ENCODE results near the gene VWC2.

The VWC2 gene

GRCh38 chr7:49773218-49773935 is at the start of gene VWC2:
Gene VWC2, plus strand, starts transcription at chr7:49773638. Its CDS starts 1,798 bp downstream, at chr7:49775436.
- no peak within 1 kb of the TSS for H3K4me3 ChIP-seq (ENCODE audit: low read length)

GRCh38 chr7:49724071-49724470 is 49.4 kb upstream of the VWC2 start:
- DNase-seq (ENCODE audit: low read depth) = no peak
- no peak overlapping the region for H3K4me3 ChIP-seq (ENCODE audit: low read length)
- TF ChIP-seq CTCF (conservative IDR thresholded peaks at IDR 0.05; ENCODE audit: low read length) = no peak

More at GRCh38 chr7:49773218-49773935, at the start of gene VWC2:
- no peak for DNase-seq (ENCODE audit: low read depth)
- no peak for TF ChIP-seq CTCF (conservative IDR thresholded peaks at IDR 0.05; ENCODE audit: low read length)

- H3K4me3 ChIP-seq (ENCODE audit: low read length) = no peak overlapping the region
- no peak for DNase-seq (ENCODE audit: low read depth)
- no peak for TF ChIP-seq CTCF (conservative IDR thresholded peaks at IDR 0.05; ENCODE audit: low read length)
Measured at GRCh38 chr7:49731836-49732235, 41.6 kb upstream of the VWC2 start.

GRCh38 chr7:49762666-49763065 is 10.8 kb upstream of the VWC2 start:
- no peak overlapping the region for H3K4me3 ChIP-seq (ENCODE audit: low read length)
- DNase-seq (ENCODE audit: low read depth) = no peak
- no peak for TF ChIP-seq CTCF (conservative IDR thresholded peaks at IDR 0.05; ENCODE audit: low read length)

GRCh38 chr7:49763791-49764190 is 9.6 kb upstream of the VWC2 start:
- TF ChIP-seq CTCF (conservative IDR thresholded peaks at IDR 0.05; ENCODE audit: low read length) = no peak
- H3K4me3 ChIP-seq (ENCODE audit: low read length) = no peak overlapping the region
- no peak for DNase-seq (ENCODE audit: low read depth)

GRCh38 chr7:49766966-49767365 is 6.5 kb upstream of the VWC2 start:
- no peak for TF ChIP-seq CTCF (conservative IDR thresholded peaks at IDR 0.05; ENCODE audit: low read length)
- H3K4me3 ChIP-seq (ENCODE audit: low read length) = no peak overlapping the region
- no peak for DNase-seq (ENCODE audit: low read depth)

GRCh38 chr7:49767719-49768118 is 5.7 kb upstream of the VWC2 start:
- no peak for DNase-seq (ENCODE audit: low read depth)
- no peak overlapping the region for H3K4me3 ChIP-seq (ENCODE audit: low read length)
- TF ChIP-seq CTCF (conservative IDR thresholded peaks at IDR 0.05; ENCODE audit: low read length) = no peak

Data from AG10803 (cell line).